NB4 (cell line): ENCODE data around the gene PARP8.

Source experiments
- MYC ChIP-seq: IDR thresholded peaks from 2 replicates; pipeline ENCODE4 v1.6.1; 2011; ENCODE audit warnings: low read depth, low read length
- POLR2A ChIP-seq: IDR thresholded peaks from 2 replicates; pipeline ENCODE4 v1.6.1; 2011; ENCODE audit warnings: mild to moderate bottlenecking; ENCODE audit not compliant: insufficient read length; ENCODE audit errors: extremely low read depth
- TF ChIP-seq, protein P1 (sequence below): IDR thresholded peaks from one replicate; pipeline ENCODE4 v1.5.1; 2012; ENCODE audit warnings: low read depth, low read length
- TF ChIP-seq, protein P2 (sequence below): IDR thresholded peaks from 2 replicates; pipeline ENCODE4 v1.6.1; 2011; ENCODE audit warnings: low read depth, low read length

DNA sequence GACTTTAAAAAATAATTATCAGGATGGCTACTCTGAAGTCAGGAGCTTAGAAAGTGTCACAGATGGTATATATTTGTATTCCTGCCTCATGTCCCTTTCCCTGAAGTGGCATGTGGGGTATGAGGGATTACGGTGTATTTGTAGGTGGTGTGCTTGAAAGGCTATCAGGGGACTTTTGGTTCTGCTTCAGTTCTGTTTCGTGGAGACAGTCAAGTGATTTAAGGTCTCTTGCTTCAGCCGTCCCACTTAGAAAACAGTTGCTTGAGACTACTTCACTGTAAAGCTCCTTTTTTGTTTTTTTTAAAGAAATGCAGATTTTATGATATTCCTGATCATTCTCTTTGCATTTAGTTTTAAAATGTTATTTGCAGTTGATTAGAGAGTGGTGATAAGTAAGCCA, 18.3 kb downstream of the PARP8 start:
- TF ChIP-seq, protein P1, sequence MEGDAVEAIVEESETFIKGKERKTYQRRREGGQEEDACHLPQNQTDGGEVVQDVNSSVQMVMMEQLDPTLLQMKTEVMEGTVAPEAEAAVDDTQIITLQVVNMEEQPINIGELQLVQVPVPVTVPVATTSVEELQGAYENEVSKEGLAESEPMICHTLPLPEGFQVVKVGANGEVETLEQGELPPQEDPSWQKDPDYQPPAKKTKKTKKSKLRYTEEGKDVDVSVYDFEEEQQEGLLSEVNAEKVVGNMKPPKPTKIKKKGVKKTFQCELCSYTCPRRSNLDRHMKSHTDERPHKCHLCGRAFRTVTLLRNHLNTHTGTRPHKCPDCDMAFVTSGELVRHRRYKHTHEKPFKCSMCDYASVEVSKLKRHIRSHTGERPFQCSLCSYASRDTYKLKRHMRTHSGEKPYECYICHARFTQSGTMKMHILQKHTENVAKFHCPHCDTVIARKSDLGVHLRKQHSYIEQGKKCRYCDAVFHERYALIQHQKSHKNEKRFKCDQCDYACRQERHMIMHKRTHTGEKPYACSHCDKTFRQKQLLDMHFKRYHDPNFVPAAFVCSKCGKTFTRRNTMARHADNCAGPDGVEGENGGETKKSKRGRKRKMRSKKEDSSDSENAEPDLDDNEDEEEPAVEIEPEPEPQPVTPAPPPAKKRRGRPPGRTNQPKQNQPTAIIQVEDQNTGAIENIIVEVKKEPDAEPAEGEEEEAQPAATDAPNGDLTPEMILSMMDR = no peak
- TF ChIP-seq, protein P2, sequence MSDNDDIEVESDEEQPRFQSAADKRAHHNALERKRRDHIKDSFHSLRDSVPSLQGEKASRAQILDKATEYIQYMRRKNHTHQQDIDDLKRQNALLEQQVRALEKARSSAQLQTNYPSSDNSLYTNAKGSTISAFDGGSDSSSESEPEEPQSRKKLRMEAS = no peak
- TF ChIP-seq POLR2A (no peak), MYC (no peak)
